GM19099 (cell line): ENCODE data around the gene EREG.

ENCODE experiments used
- POLR2A ChIP-seq: IDR thresholded peaks from 3 replicates; pipeline ENCODE4 v1.6.1; 2011; ENCODE audit warnings: low read depth; ENCODE audit not compliant: insufficient read length; ENCODE audit errors: extremely low read depth

EREG gene, protein sequence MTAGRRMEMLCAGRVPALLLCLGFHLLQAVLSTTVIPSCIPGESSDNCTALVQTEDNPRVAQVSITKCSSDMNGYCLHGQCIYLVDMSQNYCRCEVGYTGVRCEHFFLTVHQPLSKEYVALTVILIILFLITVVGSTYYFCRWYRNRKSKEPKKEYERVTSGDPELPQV

DNA sequence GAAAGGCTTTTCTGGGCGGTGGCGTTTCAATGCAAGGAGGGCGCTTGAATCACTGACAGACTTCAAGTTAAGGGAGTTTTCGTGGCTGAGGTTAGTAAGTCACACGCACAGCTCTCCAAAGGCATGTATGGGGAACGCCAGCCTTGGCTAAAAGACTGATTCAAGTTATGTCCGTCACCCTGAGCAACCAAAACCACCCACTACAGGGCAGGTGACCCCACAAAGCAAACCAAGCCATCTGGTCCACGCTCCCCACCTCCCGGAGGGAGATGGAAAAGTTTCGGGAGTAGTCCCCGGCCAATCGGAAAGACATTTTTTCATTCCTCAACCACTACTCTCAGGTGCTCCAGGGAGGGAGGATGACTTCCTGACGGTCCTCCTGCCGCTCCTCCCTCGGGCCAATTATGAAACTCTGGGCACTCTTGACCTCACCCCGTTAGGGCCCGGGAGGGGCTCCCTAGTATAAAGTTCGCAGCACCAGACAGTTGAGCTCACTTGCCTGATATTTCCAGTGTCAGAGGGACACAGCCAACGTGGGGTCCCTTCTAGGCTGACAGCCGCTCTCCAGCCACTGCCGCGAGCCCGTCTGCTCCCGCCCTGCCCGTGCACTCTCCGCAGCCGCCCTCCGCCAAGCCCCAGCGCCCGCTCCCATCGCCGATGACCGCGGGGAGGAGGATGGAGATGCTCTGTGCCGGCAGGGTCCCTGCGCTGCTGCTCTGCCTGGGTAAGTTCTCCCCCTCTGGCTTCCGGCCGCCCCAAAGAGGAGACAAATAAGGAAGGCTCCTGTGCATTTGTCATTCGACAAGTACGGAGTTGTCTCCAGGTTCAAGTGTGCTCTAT is at the start of gene EREG:
TSS of gene EREG (plus strand) at position 494 of the 840 bp plus-strand sequence. CDS start at position 658, 164 bp downstream.
- no peak for TF ChIP-seq POLR2A

DNA sequence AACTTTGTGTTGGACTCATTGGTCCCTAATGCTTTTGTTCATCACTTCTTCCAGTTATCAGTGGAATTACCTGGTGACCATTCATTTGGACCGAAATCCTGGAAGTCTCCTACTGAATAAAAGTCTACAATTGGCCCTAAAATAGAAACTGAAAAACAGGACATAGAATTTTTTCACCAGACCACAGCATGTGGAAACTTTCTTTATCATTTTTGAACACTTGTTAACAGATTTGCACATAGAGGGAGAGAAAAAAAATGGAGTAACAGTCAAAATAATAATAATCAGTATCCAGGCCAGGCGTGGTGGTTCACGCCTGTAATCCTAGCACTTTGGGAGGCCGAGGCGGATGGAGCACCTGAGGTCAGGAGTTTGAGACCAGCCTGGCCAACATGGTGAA is 49.6 kb upstream of the EREG start:
- TF ChIP-seq POLR2A: no peak

DNA sequence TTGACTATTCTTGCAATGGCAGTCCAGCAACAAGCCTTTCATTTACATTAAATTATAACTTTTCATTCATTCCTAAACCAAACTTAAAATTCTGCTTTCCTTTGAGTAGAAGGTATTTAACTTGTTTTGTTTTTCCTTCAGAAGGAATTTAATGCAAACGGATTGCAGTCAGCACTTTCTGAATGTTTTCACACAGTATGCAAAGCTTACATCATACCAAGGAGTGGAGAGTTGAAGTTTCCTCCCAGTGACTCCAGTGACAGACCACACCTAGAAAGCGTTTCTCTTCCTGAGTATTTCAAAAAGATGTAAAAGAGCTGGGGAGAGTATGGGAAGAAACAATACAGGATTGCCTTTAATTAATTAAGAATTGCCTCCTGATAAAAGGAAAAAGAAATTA is 48.5 kb upstream of the EREG start:
- no peak for TF ChIP-seq POLR2A

DNA sequence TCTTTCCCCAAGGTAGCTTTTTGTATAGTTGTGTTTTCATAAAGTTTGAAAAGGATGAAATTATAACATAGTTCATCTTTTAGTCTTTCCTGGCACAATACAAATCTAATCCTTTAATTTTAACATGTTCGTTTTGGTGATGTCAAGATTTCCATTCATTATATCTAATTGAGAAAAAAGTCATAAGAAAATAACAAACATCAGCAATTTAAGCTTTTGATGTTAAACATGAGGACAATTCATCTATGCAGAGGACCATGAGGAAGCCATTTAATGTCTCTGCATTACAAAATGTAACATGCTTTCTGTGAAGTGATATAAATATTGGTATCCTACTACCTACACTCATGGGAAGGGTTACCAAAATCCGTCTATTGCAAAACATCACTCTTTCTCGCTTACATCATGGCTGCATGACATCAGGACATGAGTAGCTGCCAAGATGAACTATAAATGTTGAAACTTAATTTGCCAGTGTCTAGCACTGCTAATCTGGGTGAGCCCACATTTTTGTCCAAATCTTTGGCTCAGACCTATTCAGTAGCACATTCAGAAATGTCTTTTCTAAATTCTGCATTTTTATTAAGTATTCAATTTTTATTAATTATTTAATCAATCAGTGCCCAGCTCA is 47.2 kb upstream of the EREG start:
- TF ChIP-seq POLR2A: no peak

DNA sequence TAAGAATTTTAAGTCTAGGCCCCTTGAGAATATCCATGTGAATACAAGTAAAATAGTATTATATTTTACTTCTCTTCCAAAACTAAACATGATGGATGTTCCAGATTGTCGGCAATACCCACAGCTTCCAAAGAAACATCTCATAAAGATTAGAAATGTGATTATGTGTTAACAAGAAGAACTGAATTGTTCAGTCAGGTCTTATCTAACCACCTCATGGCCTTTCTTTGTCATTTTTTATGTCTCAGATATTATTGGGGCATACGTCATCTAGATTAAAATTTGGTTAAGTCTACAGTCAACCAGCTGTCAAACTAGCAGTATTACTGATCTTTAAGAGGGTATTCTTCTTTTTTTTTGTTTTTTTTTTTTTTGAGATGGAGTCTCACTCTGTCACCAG is 46.7 kb upstream of the EREG start:
- TF ChIP-seq POLR2A: no peak

DNA sequence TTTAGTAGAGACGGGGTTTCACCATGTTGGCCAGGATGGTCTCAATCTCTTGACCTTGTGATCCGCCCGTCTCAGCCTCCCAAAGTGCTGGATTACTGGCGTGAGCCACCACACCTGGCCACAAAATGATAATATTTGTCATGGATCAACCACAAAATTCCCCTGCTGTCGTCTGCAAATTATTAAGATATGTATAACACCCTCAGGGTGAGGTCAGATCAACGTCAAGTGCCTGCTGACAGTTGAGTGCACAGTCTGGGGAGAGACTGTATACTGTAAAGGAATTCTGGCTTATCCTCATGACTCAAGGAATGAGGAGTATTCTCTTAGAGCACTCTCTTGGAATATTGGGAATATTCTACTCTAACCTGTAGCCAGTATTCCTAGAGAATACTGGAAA is 45.5 kb upstream of the EREG start:
- TF ChIP-seq POLR2A: no peak

DNA sequence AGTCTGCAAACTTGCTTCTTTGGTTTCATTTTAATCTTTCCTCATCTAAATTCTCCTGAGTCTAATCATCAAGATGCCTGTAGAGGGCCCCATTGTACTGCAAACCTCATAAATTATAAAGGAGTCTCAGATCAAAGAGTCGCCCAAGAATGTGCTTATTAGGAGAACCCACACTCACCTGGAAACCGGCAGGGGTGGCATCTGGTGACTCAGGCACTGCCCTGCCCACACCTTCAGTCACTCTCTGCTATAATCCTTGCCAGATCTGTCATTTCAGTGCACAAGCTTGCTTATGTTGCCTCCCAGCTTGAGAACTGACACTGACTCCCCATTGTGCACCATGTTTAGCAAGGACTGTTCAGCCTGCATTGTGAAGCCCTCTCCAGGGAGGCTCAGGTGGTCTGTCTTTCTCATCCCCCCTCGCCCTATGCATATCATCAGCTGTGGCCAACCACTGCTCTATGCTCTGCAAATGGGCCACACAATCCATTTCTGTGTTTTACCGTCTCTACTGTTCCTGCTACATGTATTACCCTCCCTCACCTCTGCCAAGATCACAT is 44.3 kb upstream of the EREG start:
- no peak for TF ChIP-seq POLR2A

DNA sequence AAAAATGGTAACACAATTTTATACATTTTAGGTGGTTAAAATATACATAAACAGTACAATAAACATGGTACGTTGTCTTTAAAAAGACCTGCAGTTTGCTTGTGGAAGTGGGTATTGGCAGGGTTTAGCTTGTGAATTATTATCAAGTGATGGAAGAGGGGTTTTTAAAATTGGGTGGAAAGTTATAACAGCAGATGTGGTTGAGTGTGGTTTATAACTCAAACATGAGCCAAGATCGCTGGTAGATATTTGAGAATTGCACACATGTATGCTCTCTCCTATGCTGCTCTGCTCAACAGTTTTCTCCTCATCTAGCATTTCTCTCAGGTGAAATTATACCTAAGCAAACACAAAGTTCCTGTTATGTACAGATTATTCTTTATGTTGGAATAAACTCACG is 42.6 kb upstream of the EREG start:
- no peak for TF ChIP-seq POLR2A

DNA sequence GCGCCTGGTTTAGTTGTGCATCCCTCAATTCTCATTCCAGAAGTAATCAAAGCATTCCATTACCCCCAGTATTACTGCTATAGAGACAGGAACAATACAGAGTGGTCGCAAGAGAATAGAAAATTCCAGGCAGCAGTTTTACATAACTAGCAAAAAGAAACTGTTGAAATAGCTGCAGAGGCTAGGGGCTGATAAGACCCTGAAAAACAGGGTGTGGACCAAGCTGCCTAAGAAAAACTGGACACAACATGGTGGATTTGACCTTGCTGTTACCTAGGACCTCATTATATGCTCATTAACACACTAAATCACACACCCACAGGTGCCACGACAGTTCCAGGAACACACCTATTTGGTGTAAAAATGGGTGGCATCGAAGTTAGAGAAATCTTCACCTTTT is 41.3 kb upstream of the EREG start:
- TF ChIP-seq POLR2A: no peak

DNA sequence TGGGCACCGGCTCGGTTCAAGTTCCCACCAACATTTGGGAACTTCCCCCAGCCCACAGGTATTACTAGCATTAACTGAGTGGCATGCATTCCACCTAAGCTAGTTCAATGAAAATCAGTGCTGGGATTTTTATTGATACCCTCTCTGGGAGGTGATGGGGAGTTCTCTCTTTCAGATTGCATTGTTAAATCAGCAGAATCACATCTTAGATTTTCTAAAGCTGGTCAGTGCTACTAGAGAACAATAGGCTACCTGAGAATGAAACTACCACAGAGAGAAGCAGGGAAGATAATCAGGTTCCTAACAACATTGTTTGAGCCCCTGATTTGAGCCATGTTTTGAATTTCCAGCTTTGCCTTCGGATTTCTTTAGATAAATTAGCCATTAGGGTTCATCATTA is 40.7 kb upstream of the EREG start:
- no peak for TF ChIP-seq POLR2A

DNA sequence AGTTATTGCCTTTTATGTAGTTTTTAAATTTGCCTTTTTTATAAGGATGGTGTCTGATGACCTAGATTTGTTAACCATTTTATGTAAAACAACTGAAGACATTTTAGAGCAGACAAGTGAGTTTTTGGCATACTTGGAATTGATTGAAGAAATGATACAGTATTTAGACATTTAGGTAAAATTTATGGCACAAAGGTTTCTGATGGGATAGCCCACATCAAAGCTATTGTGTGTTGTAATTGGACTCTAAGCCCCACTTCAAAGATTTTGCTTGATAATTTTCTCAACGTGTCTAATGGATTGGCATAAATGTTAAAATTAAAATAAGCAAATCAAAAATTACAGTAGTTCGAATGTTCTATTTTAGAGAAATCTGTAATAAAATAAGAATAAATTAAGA is 39.1 kb upstream of the EREG start:
- TF ChIP-seq POLR2A: no peak

DNA sequence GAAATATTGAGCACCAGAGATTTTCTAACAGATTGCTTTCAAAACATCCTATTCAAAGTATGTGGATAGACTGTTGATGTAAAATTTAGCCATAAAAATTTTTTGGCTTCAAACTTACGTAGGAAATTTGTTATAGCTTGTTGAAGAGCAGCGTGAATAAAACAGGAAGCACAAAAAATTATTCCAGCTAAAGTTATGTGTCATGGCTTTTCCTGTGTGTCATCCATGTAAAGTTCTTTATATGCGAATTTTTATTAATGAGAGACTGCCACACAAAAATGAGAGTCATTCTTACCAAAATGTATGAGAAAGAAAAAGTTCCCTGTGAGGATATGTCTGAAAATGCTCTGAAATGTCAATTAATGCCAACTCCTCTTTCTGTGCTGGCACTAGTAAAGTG is 37.2 kb upstream of the EREG start:
- no peak for TF ChIP-seq POLR2A

DNA sequence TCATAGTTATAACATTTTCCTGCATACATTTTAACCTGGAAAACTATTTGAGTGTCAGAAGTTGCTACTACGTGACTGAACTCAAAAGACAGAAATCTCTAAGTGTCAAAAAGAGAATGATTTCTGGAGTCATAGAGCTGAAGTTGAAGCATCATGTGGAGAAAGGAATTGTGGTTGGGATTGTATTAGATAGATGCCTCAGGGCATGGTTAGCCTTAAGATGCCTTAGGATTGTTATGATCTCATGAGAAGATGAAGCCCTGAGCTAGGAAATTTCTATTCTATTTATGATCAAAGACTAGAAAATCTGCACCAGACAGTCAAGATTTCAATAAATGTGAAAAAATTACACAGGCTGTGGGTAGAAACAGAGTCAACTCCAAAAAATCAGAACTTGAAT is 36.4 kb upstream of the EREG start:
- no peak for TF ChIP-seq POLR2A

DNA sequence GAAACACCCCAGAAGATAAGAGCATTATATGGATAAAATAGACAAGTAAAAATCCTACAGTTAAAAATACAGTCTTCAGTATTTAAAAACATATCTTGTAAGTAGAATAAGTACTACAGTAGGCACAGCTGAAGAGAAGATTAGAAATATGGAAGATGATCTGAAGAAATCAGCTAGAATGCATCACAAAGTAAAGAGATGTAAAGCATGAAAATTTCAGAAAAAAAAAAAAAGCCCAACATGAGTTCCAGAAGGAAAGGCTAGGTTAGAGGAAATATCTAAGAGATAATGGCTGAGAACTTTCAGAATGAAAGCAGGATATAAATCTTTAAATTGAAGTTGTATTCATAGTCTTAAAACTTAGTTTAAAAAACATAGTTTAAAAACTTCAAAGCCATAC is 35.6 kb upstream of the EREG start:
- TF ChIP-seq POLR2A: no peak

DNA sequence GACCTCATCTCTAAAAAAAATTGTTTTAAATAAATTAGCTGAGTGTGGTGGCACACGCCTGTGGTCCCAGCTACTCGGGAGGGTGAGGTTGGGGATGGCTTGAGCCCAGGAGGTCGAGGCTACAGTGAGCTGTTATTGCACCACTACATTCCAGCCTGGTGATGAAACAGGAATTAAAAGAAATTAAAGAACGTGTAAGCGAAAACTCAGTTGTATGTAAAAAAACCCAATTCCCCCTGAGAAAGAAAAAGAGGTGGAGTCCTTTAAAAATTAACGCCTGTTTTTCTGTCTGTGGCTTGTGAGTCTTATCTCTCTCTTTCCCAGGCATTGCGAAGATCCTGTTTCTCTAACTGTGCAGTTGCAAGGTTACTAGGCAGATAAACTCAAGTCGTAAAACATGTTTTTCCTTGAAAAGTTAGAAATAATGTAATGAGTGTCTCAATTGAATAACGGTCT is 34.6 kb upstream of the EREG start:
- TF ChIP-seq POLR2A: no peak

DNA sequence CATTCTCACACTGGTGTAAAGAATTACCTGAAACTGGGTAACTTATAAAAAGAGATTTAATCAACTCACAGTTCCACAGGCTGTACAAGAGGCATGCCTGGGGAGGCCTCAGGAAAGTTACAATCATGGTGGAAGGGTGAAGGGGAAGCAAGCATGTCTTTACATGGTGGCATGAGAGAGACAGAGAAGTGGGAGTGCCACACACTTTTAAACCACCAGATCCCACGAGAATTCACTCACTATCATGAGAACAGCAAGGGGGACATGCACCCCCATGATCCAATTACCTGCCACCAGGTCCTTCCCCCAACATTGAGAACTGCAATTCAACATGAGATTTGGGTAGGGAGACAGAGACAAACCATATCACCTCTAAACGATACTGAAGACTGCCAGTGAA is 33.7 kb upstream of the EREG start:
- TF ChIP-seq POLR2A: no peak
